CD4-positive, alpha-beta T cell treated with Interleukin-6 at 100 ng/mL for 8 hours (primary cell): ENCODE results near the gene RAB7B.
"Not testable (repeated sequence)": the region's sequence is repeated elsewhere in the genome, so short reads cannot be mapped to it uniquely, and the experiment has no call there.

Experiments used
- DNase-seq: peaks from one replicate; pipeline ENCODE4 v3.0.0-alpha.2; 2020; ENCODE audit warnings: mixed read lengths, low spot score

RAB7B gene

GRCh38 chr1:205996641-205997040 is 6.6 kb downstream of the RAB7B start:
- not testable (repeated sequence) for DNase-seq

GRCh38 chr1:205994346-205994745 is 8.8 kb downstream of the RAB7B start:
- DNase-seq: no peak

- DNase-seq: no peak
Measured at GRCh38 chr1:205993068-205993467, 10.1 kb downstream of the RAB7B start.

- no peak for DNase-seq
Measured at GRCh38 chr1:205992218-205992882, 10.8 kb downstream of the RAB7B start.

GRCh38 chr1:205991237-205991636 is 12.0 kb downstream of the RAB7B start:
- no peak for DNase-seq

GRCh38 chr1:205990226-205990625 is 13.0 kb downstream of the RAB7B start:
- DNase-seq: no peak

- DNase-seq: no peak
Measured at GRCh38 chr1:205989786-205990185, 13.4 kb downstream of the RAB7B start.

- no peak for DNase-seq
Measured at GRCh38 chr1:205988585-205988995, 14.6 kb downstream of the RAB7B start.

- DNase-seq: no peak
Measured at GRCh38 chr1:205986861-205987260, 16.3 kb downstream of the RAB7B start.

GRCh38 chr1:205986292-205986691 is 16.9 kb downstream of the RAB7B start:
- DNase-seq: no peak

GRCh38 chr1:205985330-205986005 is 17.7 kb downstream of the RAB7B start:
- DNase-seq: no peak

- no peak for DNase-seq
Measured at GRCh38 chr1:205983925-205984725, 19.1 kb downstream of the RAB7B start.

GRCh38 chr1:205981257-205981656 is 21.9 kb downstream of the RAB7B start:
- no peak for DNase-seq

GRCh38 chr1:205980237-205980870 is 22.8 kb downstream of the RAB7B start:
- DNase-seq: no peak

GRCh38 chr1:205979301-205979700 is 23.9 kb downstream of the RAB7B start:
- no peak for DNase-seq

GRCh38 chr1:205978676-205979075 is 24.5 kb downstream of the RAB7B start:
- no peak for DNase-seq

- DNase-seq: peak; percentile 73
Measured at GRCh38 chr1:205977402-205978014, 25.7 kb downstream of the RAB7B start.

- no peak for DNase-seq
Measured at GRCh38 chr1:205976708-205977401, 26.3 kb downstream of the RAB7B start.

- DNase-seq: no peak
Measured at GRCh38 chr1:205976036-205976435, 27.2 kb downstream of the RAB7B start.

- DNase-seq: no peak
Measured at GRCh38 chr1:205975387-205975998, 27.7 kb downstream of the RAB7B start.

GRCh38 chr1:205974712-205975111 is 28.5 kb downstream of the RAB7B start:
- DNase-seq: no peak
